Measurements from ENCODE around the gene C14orf93. TPM values are rescaled to one million over a fixed set of nuclear protein-coding genes. Genes with fewer than 3 reads are reported as not detected.

C14orf93 gene
- total RNA-seq, 2 experiments from 2014 or later = 10.5 to 11.1 TPM

- H3K27me3 Mint-ChIP-seq = no peaks in the 10 kb centered on the region
- H3K9me3 Mint-ChIP-seq = no peaks in the 10 kb centered on the region
- H3K4me1 Mint-ChIP-seq = peaks cover 7% of the 10 kb centered on the region
- DNase-seq = no peak
- no peak overlapping the region for H3K27ac Mint-ChIP-seq
- no peaks in the 10 kb centered on the region for H3K36me3 Mint-ChIP-seq
- no peak overlapping the region for H3K4me3 Mint-ChIP-seq
Observed at GRCh38 chr14:22996768-22997654, 12.9 kb downstream of the C14orf93 start.

- Mint-ChIP-seq H3K27ac (no peak overlapping the region), H3K9me3 (no peaks in the 10 kb centered on the region), H3K4me1 (peaks cover 7% of the 10 kb centered on the region), H3K4me3 (no peak overlapping the region), H3K36me3 (no peaks in the 10 kb centered on the region), H3K27me3 (no peaks in the 10 kb centered on the region)
- DNase-seq = no peak
Observed at GRCh38 chr14:22995889-22996625, 13.9 kb downstream of the C14orf93 start.

- Mint-ChIP-seq H3K27ac (no peak overlapping the region), H3K4me1 (peaks cover 3% of the 10 kb centered on the region), H3K9me3 (no peaks in the 10 kb centered on the region), H3K36me3 (no peaks in the 10 kb centered on the region), H3K4me3 (no peak overlapping the region), H3K27me3 (no peaks in the 10 kb centered on the region)
- peak; percentile 23 for DNase-seq
Observed at GRCh38 chr14:22994762-22995275, 15.1 kb downstream of the C14orf93 start.

GRCh38 chr14:22993517-22993916 lies 16.4 kb downstream of the C14orf93 start:
- H3K9me3 Mint-ChIP-seq = no peaks in the 10 kb centered on the region
- no peak overlapping the region for H3K4me3 Mint-ChIP-seq
- no peaks in the 10 kb centered on the region for H3K36me3 Mint-ChIP-seq
- no peak for DNase-seq
- no peak overlapping the region for H3K27ac Mint-ChIP-seq
- peaks cover 3% of the 10 kb centered on the region for H3K4me1 Mint-ChIP-seq
- no peaks in the 10 kb centered on the region for H3K27me3 Mint-ChIP-seq

GRCh38 chr14:22991852-22992251 lies 18.1 kb downstream of the C14orf93 start:
- Mint-ChIP-seq H3K27ac (no peak overlapping the region), H3K4me3 (no peak overlapping the region), H3K9me3 (no peaks in the 10 kb centered on the region), H3K27me3 (no peaks in the 10 kb centered on the region), H3K36me3 (no peaks in the 10 kb centered on the region), H3K4me1 (peaks cover 3% of the 10 kb centered on the region)
- DNase-seq = no peak

- no peaks in the 10 kb centered on the region for H3K36me3 Mint-ChIP-seq
- no peak overlapping the region for H3K27ac Mint-ChIP-seq
- H3K4me1 Mint-ChIP-seq = no peaks in the 10 kb centered on the region
- no peak overlapping the region for H3K4me3 Mint-ChIP-seq
- no peaks in the 10 kb centered on the region for H3K27me3 Mint-ChIP-seq
- H3K9me3 Mint-ChIP-seq = no peaks in the 10 kb centered on the region
- no peak for DNase-seq
Observed at GRCh38 chr14:22987291-22987690, 22.7 kb downstream of the C14orf93 start.

- peak; percentile 79 for DNase-seq
- Mint-ChIP-seq H3K27ac (no peak overlapping the region), H3K4me3 (no peak overlapping the region)
Observed at GRCh38 chr14:22986508-22987054, 23.4 kb downstream of the C14orf93 start.

GRCh38 chr14:22985894-22986507 lies 23.9 kb downstream of the C14orf93 start:
- H3K27me3 Mint-ChIP-seq = no peaks in the 10 kb centered on the region
- H3K4me1 Mint-ChIP-seq = peaks cover under 1% of the 10 kb centered on the region
- no peak overlapping the region for H3K4me3 Mint-ChIP-seq
- DNase-seq = no peak
- no peak overlapping the region for H3K27ac Mint-ChIP-seq
- no peaks in the 10 kb centered on the region for H3K9me3 Mint-ChIP-seq
- H3K36me3 Mint-ChIP-seq = no peaks in the 10 kb centered on the region

More at GRCh38 chr14:22986508-22987054, 23.4 kb downstream of the C14orf93 start:
- no peaks in the 10 kb centered on the region for H3K9me3 Mint-ChIP-seq
- H3K36me3 Mint-ChIP-seq = no peaks in the 10 kb centered on the region
- H3K4me1 Mint-ChIP-seq = no peaks in the 10 kb centered on the region
- H3K27me3 Mint-ChIP-seq = no peaks in the 10 kb centered on the region

- DNase-seq = no peak
- H3K27me3 Mint-ChIP-seq = peaks cover under 1% of the 10 kb centered on the region
- no peak overlapping the region for H3K4me3 Mint-ChIP-seq
- H3K4me1 Mint-ChIP-seq = peaks cover 2% of the 10 kb centered on the region
- H3K9me3 Mint-ChIP-seq = no peaks in the 10 kb centered on the region
- H3K36me3 Mint-ChIP-seq = no peaks in the 10 kb centered on the region
- no peak overlapping the region for H3K27ac Mint-ChIP-seq
Observed at GRCh38 chr14:22984959-22985658, 24.8 kb downstream of the C14orf93 start.

GRCh38 chr14:22982477-22983245 lies 27.3 kb downstream of the C14orf93 start, which contains the start of gene AJUBA:
Gene AJUBA (minus strand): TSS chr14:22982551. CDS start chr14:22982266, 285 bp downstream.
- no peak within 1 kb of the TSS for H3K4me3 Mint-ChIP-seq
- H3K27me3 Mint-ChIP-seq = peaks cover 4% of the 10 kb centered on the region
- no peaks in the 10 kb centered on the region for H3K9me3 Mint-ChIP-seq
- H3K4me1 Mint-ChIP-seq = peaks cover 5% of the 10 kb centered on the region
- peak; percentile 79 for DNase-seq
- no peak within 1 kb of the TSS for H3K27ac Mint-ChIP-seq
- H3K36me3 Mint-ChIP-seq = no peaks in the 10 kb centered on the region

- Mint-ChIP-seq H3K4me1 (peaks cover 5% of the 10 kb centered on the region), H3K27me3 (peaks cover 4% of the 10 kb centered on the region), H3K9me3 (no peaks in the 10 kb centered on the region), H3K27ac (no peak overlapping the region), H3K36me3 (no peaks in the 10 kb centered on the region), H3K4me3 (no peak overlapping the region)
- DNase-seq = peak; percentile 11
Observed at GRCh38 chr14:22981876-22982476, 28.0 kb downstream of the C14orf93 start.

GRCh38 chr14:22981090-22981875 lies 28.7 kb downstream of the C14orf93 start:
- H3K36me3 Mint-ChIP-seq = no peaks in the 10 kb centered on the region
- H3K27ac Mint-ChIP-seq = no peak overlapping the region
- H3K27me3 Mint-ChIP-seq = peaks cover 4% of the 10 kb centered on the region

GRCh38 chr14:22980672-22981089 lies 29.3 kb downstream of the C14orf93 start:
- Mint-ChIP-seq H3K27ac (no peak overlapping the region), H3K4me3 (peak overlapping the region; percentile 35), H3K4me1 (peaks cover 5% of the 10 kb centered on the region), H3K9me3 (no peaks in the 10 kb centered on the region), H3K27me3 (peaks cover 4% of the 10 kb centered on the region), H3K36me3 (no peaks in the 10 kb centered on the region)
- DNase-seq = peak; percentile 36

More at GRCh38 chr14:22981090-22981875, 28.7 kb downstream of the C14orf93 start:
- Mint-ChIP-seq H3K9me3 (no peaks in the 10 kb centered on the region), H3K4me3 (peak overlapping the region; percentile 35), H3K4me1 (peaks cover 5% of the 10 kb centered on the region)
- DNase-seq = peak; percentile 12

All from activated naive CD8-positive, alpha-beta T cell treated with anti-CD3 and anti-CD28 coated beads for 36 hours (primary cell).